NOMO-1 treated with dmso at 0.1 percent for 144 hours (cell line): ENCODE results near the gene PDF.
"Not testable (repeated sequence)": the region's sequence is repeated elsewhere in the genome, so short reads cannot be mapped to it uniquely, and the experiment has no call there.

Experiments used
- DNase-seq: peaks from one replicate; lab custom pipeline; 2025; ENCODE audit not compliant: unreplicated experiment; lab: John Stamatoyannopoulos, UW

Gene PDF

DNA sequence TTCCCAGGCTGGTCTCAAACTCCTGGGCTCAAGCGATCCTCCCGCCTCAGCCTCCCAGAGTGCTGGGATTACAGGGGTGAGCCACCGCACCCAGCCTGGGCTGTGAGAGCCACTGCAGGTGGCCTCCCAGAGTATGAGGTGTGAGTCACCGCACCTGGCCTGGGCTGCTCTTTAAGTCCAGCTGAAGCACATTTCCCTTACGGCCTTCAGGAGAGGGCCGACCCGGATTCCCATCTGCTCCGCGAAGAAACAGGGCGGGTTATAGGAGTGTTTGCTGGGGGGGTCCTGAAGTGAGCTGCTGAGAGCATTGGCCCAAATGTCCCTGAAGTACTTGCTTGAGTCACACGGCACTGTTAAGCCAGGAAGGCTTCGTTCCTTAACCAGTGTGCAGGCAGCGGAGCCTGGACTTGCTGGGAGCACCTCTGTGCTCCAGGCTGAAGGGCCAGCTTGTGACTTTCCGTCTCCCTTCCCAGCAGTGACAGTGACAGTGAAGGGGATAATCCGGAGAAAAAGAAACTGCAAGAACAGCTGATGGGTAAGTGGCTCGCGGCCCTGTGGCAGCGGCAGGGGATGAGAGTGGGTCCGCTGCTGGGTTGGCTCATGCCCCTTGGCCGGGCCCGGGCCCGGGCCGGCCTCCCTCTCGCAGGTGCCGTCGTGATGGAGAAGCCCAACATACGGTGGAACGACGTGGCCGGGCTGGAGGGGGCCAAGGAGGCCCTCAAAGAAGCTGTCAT, 12.0 kb downstream of the PDF start:
- DNase-seq: no peak

DNA sequence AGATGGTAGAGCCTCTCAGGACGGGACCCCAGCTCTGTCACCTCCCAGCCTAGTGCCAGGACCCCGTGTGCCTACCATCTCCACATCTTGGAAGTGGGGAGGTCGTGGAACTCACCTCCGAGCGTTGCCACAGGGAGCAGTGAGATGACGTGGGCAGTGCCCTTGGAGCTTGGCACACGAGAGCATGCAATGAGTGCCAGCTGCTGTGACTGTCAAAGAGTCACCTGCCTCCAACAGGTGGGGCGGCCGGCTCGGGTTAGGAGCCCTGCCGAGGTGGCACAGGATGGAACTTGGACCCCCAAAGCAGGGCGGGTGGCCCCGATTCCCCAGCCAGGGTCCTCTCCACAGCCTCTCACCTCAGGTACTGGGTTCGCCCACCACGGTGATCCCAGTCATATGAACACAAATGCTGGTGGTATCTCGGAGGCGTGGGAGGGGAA, 13.8 kb downstream of the PDF start:
- DNase-seq: no peak

DNA sequence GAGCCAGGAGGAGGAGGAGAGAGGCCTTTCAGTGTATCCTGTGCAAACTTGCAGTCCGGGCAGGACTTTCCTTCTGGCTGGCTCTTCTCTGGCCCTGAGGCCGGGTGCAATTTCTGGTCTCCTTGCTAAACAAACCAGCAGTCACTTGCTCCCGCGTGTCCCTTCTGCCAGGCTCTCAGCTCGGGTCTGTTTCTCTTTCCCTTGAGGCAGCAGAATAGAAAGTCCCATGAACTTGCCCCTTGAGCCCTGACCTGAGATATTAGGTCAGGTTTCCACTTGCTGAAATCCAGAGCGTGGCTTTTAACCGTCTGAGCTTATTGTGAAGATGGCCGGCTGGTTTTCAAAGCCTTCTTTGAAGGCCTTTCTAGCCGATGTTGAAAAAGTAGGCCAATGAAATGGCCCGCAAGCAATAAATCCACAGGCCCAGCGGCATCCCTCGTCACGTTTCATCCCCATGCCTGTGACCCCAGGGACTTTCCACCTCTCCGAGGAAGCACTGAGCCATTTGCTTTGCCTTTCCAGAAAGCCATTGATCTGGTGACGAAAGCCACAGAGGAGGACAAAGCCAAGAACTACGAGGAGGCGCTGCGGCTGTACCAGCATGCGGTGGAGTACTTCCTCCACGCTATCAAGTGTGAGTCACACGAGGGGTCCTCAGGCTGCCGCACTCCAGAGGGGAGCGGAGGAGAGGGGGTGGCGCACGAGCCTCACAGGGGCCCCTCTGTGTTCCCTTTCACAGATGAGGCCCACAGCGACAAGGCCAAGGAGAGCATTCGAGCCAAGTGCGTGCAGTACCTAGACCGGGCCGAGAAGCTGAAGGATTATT, 14.7 kb downstream of the PDF start:
- DNase-seq: no peak

DNA sequence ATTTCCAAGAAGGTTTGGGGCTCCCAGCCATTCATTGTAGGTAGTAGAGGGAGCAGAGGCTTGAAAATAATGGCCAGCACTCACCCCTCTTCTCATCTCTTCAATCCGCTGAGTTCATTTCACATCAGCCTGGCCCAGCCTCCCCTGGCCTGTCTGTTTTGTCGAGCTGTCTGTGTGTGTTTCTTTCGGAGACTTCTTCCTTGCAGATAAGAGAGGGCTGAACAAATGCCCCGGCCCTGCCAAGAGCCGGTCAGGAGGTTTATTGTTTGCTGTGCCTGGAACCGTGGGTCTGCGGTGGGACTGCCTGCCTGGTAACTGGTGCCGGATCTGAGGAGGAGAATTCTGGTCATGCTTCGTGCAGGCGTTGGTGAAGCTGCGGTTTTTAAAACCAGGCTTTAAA, 15.9 kb downstream of the PDF start:
- no peak for DNase-seq

DNA sequence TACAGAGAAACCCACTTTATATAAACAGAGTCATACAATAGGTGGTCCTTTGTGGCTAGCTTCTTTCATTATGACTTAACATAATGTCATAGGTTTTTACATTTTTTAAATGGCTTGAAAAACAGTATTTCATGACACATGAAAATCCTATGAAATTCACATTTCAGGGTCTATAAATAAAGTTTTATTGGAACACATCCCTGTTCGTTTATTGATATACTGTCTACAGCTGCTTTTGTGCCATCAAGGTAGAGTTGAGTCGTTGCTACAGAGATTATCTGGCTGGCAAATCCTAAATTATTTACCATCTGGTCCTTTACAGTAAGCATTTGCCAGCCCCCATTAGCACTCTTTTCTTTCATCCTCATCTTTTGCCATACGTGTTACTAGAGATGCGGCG, 16.9 kb downstream of the PDF start:
- DNase-seq: no peak

DNA sequence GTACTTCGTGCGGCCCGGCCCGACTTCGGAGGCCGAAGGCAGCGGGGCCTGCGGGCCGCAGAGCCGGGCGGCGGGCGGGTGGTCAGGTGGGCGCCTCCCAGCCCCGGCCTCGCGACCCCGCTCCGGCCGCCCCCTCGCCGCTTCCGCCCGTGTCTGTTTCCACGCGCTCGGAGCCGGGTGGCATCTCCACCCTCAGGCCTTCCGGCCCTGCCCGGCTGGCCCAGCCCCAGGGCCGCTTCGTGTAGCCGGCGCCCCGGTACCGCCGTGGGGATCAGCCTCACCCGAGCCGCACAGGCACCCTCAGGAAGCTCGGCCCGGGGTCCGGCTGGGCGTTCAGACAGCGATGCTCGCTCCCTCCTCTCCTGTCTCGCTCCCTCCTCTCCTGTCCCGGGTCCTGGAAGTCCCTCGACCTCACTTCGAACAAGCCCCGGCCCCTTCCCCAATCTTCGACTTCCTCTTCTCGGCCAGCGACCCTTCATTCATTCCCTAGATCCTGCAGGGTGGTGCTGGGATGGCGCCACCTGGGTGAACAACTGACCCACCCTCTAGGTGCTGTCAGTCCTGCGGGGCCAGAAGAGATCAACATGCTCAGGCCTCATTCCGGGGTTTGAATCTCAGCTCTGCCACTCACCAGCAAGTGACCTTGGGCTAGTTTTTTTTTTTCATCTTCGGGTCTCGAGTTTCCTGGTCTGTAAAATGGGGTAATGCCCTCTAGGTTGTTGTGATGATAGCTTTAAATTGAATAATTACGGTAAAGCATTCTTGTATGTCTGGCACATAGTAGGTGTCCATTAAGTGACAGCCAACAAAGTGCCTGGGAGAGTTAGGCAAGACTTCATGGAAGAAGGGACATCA, 18.6 kb downstream of the PDF start:
- DNase-seq: no peak

DNA sequence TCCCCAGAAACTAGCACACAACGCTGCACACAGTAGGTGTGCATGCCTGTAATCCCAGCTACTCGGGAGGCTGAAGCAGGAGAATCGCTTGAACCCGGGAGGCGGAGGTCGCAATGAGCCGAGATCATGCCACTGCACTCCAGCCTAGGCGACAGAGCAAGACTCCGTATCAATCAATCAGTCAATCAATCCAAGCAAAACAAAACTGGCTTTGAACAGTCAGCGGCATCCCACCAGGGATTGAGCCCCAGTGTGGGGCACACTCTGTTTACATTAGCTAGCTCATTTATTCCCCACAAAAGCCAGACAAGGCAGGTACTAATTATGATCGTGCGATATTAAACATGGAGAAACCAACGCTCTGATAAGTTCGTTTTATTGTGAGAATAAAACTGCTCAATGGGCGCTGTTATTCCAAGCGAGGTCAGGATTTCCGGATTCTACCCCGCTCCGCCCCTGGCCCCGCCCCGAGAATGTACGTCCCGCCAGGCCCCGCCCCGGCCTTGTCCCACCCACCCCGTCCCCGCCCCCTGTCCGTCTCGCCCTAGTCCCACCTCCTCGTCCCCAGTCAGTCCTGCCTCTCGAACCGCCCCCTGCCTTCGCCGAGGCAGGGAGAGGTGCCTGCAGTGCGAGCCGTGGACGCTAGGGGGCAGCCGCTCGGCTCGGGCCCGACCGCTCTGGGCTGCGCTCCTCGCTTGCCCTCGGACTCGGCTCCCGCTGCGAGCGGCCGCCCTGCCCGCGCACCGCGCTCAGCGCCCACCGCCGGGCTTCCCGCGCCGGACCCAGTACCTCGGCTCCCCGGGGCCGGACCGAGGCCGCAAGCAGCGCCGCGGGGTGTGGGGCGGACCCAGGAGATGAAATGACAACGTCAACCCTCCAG, 19.5 kb downstream of the PDF start, which contains the start of gene VPS4A:
TSS of gene VPS4A (plus strand) at position 698 of the 880 bp plus-strand sequence. CDS start at position 860, 162 bp downstream.
- DNase-seq: peak; percentile 98

DNA sequence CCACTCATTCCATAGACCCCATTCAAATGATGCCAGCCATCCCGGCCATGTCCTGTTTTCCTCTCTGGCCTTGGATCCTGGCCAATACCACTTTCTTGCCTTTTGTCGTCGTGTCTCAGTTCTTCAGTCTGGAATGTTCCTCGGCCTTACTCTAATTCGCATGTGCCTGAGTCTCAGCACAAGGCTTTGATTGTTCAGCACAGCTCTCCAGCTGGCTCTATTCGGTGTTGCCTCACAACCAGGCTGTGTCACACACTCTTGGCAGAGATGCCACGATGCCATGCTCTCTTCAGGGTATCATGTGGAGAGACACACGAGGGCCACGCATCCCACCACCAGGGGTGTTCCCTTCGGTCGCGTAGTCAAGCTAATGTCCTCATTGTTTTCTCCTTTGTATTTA, 21.1 kb downstream of the PDF start:
- no peak for DNase-seq

DNA sequence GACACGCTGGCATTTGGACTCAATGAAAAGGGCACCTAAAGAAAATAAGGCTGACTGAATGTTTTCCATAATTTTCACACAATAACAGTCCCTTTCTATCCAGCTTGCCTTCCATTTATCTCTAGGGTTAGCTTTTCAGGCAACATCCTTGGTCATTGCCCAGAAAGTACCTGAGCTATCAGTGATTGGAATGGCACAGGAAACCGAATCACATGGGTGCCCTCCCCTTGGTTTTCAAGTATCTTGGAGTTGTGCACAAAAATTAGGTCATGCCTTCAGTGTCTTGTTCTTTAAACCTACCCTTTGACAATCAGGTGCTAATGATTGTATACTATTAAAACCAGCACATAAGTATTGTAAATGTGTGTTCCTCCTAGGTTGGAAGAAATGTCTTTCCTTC, 22.5 kb downstream of the PDF start:
- DNase-seq: no peak

DNA sequence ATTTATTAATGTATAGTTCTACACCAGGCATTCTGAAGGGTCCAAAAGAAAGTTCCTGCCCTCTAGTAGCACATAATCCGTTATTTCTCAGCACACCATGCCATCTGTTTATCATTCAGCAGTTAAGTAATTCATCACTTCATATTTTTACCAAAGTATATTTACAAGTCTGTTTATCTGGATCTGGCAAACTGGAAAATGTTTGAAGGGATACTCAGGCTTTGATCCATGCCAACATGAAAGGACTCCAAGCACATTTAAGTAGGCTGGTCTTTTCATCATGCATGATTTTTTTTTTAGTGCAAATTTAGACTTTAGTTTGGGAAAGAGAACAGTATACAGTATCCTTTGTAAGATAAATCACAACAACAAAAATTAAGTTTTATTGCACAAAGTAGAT, 23.3 kb downstream of the PDF start:
- DNase-seq: no peak

DNA sequence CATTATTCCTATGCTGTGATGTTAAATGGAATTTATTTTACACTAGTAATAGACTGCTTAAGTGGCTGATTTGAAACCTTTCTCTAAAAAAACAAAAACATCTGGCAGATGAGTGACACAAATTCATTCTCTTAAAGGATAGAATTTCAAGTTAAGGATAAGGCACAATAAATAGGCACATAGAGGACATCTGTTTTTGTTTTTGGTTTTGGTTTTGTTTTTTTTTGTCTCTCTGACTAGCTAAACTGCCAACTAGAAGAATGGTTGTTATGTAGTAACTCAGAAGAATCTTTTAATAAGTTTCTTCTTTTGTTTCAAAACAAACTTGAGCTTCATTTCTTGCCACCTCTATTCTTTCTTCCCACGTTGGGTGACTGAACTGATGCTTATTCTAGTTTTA, 24.4 kb downstream of the PDF start:
- DNase-seq: no peak

DNA sequence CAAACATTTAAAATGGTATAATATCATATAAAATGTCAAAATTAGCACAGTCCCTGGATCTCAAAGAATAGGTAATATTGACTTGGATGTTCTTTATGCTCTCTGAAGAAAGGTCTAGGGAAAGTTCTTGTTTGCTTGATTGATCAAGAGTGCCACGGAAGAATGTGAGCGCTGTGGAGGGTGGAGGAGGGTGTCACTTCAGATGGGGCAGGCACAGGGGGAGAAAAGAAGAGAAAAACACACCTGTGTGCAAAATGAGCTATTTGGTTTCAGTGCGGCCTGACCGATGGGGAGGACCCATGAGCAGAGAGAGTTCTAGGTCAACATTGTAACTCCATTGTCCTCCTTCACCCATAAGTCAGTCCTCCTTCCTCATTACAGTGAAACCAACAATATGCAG, 28.1 kb downstream of the PDF start:
- no peak for DNase-seq

DNA sequence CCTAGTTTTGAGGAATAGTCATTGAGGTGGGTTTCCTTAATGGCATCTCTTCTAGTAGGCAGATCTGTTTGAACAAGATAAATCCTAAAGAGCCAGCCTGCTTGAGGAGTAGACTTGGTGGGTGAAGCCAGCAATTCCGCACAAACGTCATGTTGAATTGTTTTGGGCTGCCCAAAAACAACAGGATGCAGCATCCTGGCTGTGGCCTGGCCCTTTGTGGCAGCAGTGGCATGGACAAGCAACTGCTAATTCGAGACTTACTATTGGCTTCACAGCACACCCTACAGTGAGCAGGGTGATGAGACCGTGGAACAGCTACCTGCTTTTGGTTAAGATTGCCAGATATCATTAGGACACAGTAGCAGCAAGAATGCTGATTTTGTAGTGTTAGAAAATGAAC, 28.5 kb downstream of the PDF start:
- DNase-seq: no peak

DNA sequence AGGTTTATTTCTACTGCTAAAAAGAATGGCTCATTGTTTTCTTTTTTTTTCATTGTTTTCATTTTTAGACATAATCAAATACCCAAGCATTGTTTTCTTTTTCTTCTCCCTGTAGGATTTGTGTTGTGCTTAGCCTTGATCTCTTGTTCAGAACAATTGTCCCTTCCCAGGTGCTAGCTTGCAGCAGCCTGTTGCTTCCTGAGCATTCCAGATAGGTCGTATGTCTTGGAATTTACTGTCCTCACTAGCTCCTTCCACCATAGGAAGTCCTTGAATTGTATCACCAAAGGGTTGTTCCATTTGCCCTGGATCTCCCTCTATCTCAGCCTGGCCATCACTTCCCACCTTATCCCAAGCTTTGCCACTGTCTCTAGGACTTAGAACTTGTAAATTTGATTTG, 29.2 kb downstream of the PDF start:
- DNase-seq: no peak

DNA sequence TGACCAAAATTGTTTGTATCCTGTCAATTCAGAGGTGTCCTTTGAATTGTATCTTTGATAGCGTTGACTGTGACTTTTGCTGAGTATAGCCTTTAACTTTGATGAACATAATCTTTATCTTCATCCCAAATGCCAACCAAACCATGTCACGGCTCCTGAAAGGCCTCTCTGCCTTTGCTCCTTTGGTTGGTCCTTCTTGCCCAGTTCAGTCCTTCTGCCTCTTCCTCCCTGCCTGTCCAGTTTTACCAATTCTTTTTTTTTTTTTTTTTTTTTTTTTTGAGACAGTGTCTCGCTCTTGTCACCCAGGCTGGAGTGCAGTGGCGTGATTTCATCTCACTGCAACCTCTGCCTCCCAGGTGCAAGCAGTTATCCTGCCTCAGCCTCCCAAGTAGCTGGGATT, 32.1 kb downstream of the PDF start:
- DNase-seq: no peak

DNA sequence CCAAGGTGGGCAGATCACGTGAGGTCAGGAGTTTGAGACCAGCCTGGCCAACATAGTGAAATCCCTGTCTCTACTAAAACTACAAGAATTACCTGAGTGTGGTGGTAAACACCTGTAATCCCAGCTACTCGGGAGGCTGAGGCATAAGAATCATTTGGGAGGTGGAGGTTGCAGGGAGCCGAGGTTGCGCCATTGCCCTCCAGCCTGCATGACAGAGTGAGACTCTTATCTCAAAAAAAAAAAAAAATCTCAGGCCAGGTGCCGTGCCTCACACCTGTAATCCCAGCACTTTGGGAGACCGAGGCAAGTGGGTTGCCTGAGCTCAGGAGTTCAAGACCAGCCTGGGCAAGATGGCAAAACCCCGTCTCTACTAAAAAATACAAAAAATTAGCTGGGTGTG, 33.6 kb downstream of the PDF start:
- not testable (repeated sequence) for DNase-seq

DNA sequence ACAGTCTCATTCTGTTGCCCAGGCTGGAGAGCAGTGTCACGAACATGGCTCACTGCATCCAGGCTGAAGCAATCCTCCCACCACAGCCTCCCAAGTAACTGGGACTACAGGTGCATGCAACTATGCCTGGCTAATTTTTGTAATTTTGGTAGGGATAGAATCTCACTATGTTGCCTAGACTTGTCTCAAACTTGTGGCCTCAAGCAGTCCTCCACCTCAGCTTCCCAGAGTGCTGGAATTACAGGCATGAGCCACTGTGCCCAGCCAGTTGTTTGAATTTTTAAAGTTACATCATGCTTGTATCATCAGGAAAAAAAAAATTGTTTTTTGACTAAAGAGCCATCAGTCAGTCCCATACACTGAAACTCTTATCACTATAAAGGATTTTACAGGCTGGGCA, 36.3 kb downstream of the PDF start:
- no peak for DNase-seq

DNA sequence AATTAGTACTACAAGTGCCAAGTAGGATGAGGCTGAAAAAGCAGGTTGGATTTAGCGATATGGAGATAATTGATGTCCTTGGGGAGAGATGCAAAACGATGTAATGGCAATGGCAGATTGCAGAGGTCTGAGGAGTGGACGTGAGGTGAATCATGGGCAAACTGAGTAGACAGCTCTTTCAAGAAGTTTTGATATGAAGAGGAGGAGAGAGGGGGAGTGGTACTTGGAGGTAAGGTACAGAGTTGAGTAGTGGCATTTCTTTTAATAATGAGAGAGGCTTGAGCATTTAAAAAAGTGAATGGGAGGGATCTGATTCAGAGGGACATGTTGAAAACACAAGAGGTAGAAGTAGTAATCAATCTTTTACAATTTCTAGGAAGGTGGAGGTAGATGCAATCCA, 37.0 kb downstream of the PDF start:
- DNase-seq: no peak

DNA sequence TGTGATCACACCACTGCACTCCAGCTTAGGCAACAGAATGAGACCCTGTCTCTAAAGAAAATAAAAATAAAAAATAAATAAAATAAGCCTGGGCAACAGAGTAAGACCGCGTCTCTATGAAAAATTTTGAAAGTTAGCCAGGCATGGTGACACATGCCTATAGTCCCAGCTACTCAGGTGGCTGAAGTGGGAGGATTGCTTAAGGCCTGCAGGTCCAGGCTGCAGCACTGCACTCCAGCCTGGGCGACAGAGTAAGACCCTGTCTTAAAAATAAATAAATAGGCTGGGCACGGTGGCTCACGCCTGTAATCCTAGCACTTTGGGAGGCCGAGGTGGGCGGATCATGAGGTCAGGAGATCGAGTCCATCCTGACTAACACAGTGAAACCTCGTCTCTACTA, 38.7 kb downstream of the PDF start:
- DNase-seq: not testable (repeated sequence)

DNA sequence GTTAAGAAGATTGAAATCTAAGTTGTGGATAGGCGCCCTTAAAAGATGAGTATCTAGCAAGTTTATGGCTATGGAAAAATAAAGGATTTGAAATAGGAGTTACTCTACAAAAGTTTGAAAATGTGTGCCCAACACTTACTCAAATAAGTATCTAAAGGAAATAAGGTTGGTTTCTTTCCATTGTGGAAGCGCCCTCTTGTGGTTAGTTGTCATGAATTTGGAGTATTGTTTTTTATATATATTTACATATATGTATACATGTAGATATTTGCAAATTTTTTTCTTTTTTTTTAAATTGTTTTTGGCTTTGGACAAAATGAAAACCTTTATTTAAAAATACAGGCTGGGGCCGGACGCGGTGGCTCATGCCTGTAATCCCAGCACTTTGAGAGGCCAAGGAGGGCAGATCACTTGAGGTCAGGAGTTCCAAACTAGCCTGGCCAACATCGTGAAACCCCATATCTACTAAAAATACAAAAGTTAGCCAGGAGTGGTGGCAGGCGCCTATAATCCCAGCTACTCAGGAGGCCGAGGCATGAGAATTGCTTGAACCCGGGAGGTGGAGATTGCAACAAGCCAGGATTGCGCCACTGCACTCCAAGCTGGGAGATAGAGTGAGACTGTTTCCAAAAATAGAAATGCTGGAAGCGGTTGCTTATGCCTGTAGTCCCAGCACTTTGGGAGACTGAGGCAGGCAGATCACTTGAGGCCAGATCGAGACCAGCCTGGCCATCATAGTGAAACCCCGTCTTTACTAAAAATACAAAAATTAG, 43.3 kb downstream of the PDF start:
- DNase-seq: no peak
